SK-N-SH treated with all-trans-retinoic acid at 6 μM for 48 hours (cell line): ENCODE results near the gene SNX9.

Source experiments
- ATAC-seq: fragments of 200-7000 bp; cut with Tn5 transposase; 3 replicates; pipeline ENCODE4 v1.9.1; 2020; ENCODE audit warnings: mild to moderate bottlenecking, moderate library complexity
- ARNTL ChIP-seq: fragments of 450-650 bp; formaldehyde crosslinking; IDR thresholded peaks from 2 replicates; pipeline ENCODE4 v1.5.0; 2020; ENCODE audit warnings: low read depth, mild to moderate bottlenecking, moderate library complexity, borderline replicate concordance
- BACH2 ChIP-seq: fragments of 250-450 bp; sonication (Bioruptor Pico); IDR thresholded peaks from 2 replicates; pipeline ENCODE4 v1.9.0; 2021; ENCODE audit warnings: mild to moderate bottlenecking, borderline replicate concordance
- CREB5 ChIP-seq: fragments of 250-450 bp; sonication (Bioruptor Pico); IDR thresholded peaks from 2 replicates; pipeline ENCODE4 v1.5.1; 2020; ENCODE audit warnings: low read depth, mild to moderate bottlenecking, moderate library complexity
- CSDC2 ChIP-seq: fragments of 250-450 bp; sonication (Bioruptor Pico); IDR thresholded peaks from 2 replicates; pipeline ENCODE4 v1.5.0; 2020; ENCODE audit warnings: mild to moderate bottlenecking, moderate library complexity
- CSRNP3 ChIP-seq: fragments of 250-450 bp; sonication (Bioruptor Pico); IDR thresholded peaks from 2 replicates; pipeline ENCODE4 v1.5.1; 2021; ENCODE audit warnings: mild to moderate bottlenecking, moderate library complexity
- ESRRG ChIP-seq: fragments of 250-450 bp; sonication (Bioruptor Pico); IDR thresholded peaks from 2 replicates; pipeline ENCODE4 v1.6.1; 2021; ENCODE audit warnings: mild to moderate bottlenecking
- PATZ1 ChIP-seq: fragments of 250-450 bp; sonication (Bioruptor Pico); IDR thresholded peaks from 2 replicates; pipeline ENCODE4 v1.8.0; 2020; ENCODE audit warnings: mild to moderate bottlenecking, moderate library complexity, borderline replicate concordance
- POU6F1 ChIP-seq: fragments of 250-450 bp; sonication (Bioruptor Pico); IDR thresholded peaks from 2 replicates; pipeline ENCODE4 v1.8.0; 2021; ENCODE audit warnings: low read depth, mild to moderate bottlenecking, moderate library complexity, borderline replicate concordance
- RARB ChIP-seq: fragments of 250-450 bp; sonication (Bioruptor Pico); IDR thresholded peaks from 2 replicates; pipeline ENCODE4 v1.8.0; 2021; ENCODE audit warnings: mild to moderate bottlenecking, moderate library complexity
- SNAI2 ChIP-seq: fragments of 250-450 bp; sonication (Bioruptor Pico); IDR thresholded peaks from 2 replicates; pipeline ENCODE4 v1.5.0; 2020; ENCODE audit warnings: mild to moderate bottlenecking, moderate library complexity
- TCF4 ChIP-seq: fragments of 250-450 bp; sonication (Bioruptor Pico); IDR thresholded peaks from 2 replicates; pipeline ENCODE4 v1.8.0; 2021; ENCODE audit warnings: mild to moderate bottlenecking, moderate library complexity, borderline replicate concordance
- TOX ChIP-seq: fragments of 250-450 bp; sonication (Bioruptor Pico); IDR thresholded peaks from 2 replicates; pipeline ENCODE4 v1.8.0; 2021; ENCODE audit warnings: mild to moderate bottlenecking, moderate library complexity, borderline replicate concordance
- TSHZ2 ChIP-seq: fragments of 250-450 bp; sonication (Bioruptor Pico); IDR thresholded peaks from 2 replicates; pipeline ENCODE4 v1.5.0; 2020; ENCODE audit warnings: mild to moderate bottlenecking, moderate library complexity
- ZC3H10 ChIP-seq: fragments of 250-450 bp; sonication (Bioruptor Pico); IDR thresholded peaks from 2 replicates; pipeline ENCODE4 v1.5.1; 2021; ENCODE audit warnings: mild to moderate bottlenecking, moderate library complexity
- ZFP30 ChIP-seq: fragments of 450-650 bp; formaldehyde crosslinking; IDR thresholded peaks from 2 replicates; pipeline ENCODE4 v1.5.0; 2022; ENCODE audit warnings: mild to moderate bottlenecking, moderate library complexity
- ZNF565 ChIP-seq: fragments of 450-650 bp; formaldehyde crosslinking; conservative IDR thresholded peaks from 2 replicates; pipeline ENCODE4 v1.5.0; 2020; ENCODE audit warnings: low read depth, mild to moderate bottlenecking, moderate library complexity
- ZNF70 ChIP-seq: fragments of 450-650 bp; formaldehyde crosslinking; IDR thresholded peaks from 2 replicates; pipeline ENCODE4 v1.5.0; 2020; ENCODE audit warnings: mild to moderate bottlenecking, moderate library complexity
- ZNF8 ChIP-seq: fragments of 450-650 bp; formaldehyde crosslinking; IDR thresholded peaks from 2 replicates; pipeline ENCODE4 v1.5.0; 2020; ENCODE audit warnings: mild to moderate bottlenecking, moderate library complexity

SNX9 gene

GRCh38 chr6:157779705-157780604, 43.1 kb upstream of the SNX9 start:
- no peak for TF ChIP-seq RARB (CRISPR knock-in tag)
- no peak for TF ChIP-seq ZC3H10
- no peak for TF ChIP-seq ZNF70 (CRISPR knock-in tag)
- no peak for TF ChIP-seq CSRNP3 (CRISPR knock-in tag)
- TF ChIP-seq TOX (CRISPR knock-in tag) = no peak
- TF ChIP-seq SNAI2 (CRISPR knock-in tag) = no peak
- TF ChIP-seq TSHZ2 (CRISPR knock-in tag) = no peak
- TF ChIP-seq ZNF8 (CRISPR knock-in tag) = no peak
- no peak for TF ChIP-seq BACH2 (CRISPR knock-in tag)
- ATAC-seq = no peak

GRCh38 chr6:157785636-157786035, 37.4 kb upstream of the SNX9 start:
- TF ChIP-seq RARB (CRISPR knock-in tag) (no peak), CSRNP3 (CRISPR knock-in tag) (no peak)
- no peak for ATAC-seq

GRCh38 chr6:157786221-157786620, 36.8 kb upstream of the SNX9 start:
- no peak for TF ChIP-seq RARB (CRISPR knock-in tag)
- no peak for TF ChIP-seq CSRNP3 (CRISPR knock-in tag)
- TF ChIP-seq BACH2 (CRISPR knock-in tag) = no peak
- no peak for TF ChIP-seq ESRRG (CRISPR knock-in tag)
- ATAC-seq = no peak

GRCh38 chr6:157787080-157787479, 36.0 kb upstream of the SNX9 start:
- ATAC-seq = no peak
- no peak for TF ChIP-seq ZC3H10
- no peak for TF ChIP-seq POU6F1 (CRISPR knock-in tag)
- TF ChIP-seq ZNF565 (CRISPR knock-in tag) = no peak
- no peak for TF ChIP-seq TOX (CRISPR knock-in tag)
- no peak for TF ChIP-seq ZFP30 (CRISPR knock-in tag)
- no peak for TF ChIP-seq CSDC2
- TF ChIP-seq CREB5 (CRISPR knock-in tag) = no peak
- no peak for TF ChIP-seq PATZ1
- no peak for TF ChIP-seq ZNF70 (CRISPR knock-in tag)
- TF ChIP-seq ARNTL (CRISPR knock-in tag) = no peak
- no peak for TF ChIP-seq TCF4 (CRISPR knock-in tag)
- TF ChIP-seq RARB (CRISPR knock-in tag) = no peak
- no peak for TF ChIP-seq TSHZ2 (CRISPR knock-in tag)
